NB4 (cell line): ENCODE results near the gene RTL9.

Experiments
- POLR2A ChIP-seq: IDR thresholded peaks from 2 replicates; pipeline ENCODE4 v1.6.1; 2011; ENCODE audit warnings: mild to moderate bottlenecking; ENCODE audit not compliant: insufficient read length; ENCODE audit errors: extremely low read depth
- TF ChIP-seq, protein P1 (sequence below): IDR thresholded peaks from one replicate; pipeline ENCODE4 v1.5.1; 2012; ENCODE audit warnings: low read depth, low read length

DNA sequence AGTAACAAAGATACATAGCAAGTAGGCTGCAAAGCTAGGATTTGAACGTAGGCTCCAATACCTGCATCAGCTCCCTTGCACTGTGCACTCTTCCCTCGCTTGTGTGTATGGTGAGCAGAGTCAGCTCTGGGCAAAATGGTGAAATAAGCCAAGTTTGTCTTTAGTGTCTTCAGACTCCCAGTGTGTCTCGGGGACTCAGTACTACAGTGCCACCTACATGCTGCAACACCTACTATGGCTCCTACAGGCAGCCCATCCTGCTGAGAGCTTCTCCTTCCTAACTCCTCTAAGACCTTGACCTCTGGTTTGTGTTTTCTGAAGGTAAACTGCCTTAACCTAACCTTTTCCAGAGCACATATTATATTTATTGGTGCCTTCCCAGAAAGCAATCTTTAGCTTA lies 42.5 kb downstream of the RTL9 start:
- no peak for TF ChIP-seq POLR2A
- TF ChIP-seq, protein P1, sequence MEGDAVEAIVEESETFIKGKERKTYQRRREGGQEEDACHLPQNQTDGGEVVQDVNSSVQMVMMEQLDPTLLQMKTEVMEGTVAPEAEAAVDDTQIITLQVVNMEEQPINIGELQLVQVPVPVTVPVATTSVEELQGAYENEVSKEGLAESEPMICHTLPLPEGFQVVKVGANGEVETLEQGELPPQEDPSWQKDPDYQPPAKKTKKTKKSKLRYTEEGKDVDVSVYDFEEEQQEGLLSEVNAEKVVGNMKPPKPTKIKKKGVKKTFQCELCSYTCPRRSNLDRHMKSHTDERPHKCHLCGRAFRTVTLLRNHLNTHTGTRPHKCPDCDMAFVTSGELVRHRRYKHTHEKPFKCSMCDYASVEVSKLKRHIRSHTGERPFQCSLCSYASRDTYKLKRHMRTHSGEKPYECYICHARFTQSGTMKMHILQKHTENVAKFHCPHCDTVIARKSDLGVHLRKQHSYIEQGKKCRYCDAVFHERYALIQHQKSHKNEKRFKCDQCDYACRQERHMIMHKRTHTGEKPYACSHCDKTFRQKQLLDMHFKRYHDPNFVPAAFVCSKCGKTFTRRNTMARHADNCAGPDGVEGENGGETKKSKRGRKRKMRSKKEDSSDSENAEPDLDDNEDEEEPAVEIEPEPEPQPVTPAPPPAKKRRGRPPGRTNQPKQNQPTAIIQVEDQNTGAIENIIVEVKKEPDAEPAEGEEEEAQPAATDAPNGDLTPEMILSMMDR = no peak
